GM18508 (cell line): ENCODE data around the gene FBN1.
A peak's percentile ranks its signal among the peaks of the same experiment; 100 is the strongest.

ENCODE experiments used
- ATAC-seq: cut with Tn5 transposase; IDR thresholded peaks from one replicate; pipeline ENCODE4 v1.9.1; 2021; ENCODE audit warnings: moderate number of reproducible peaks; ENCODE audit not compliant: insufficient read depth, unreplicated experiment

The FBN1 gene

DNA sequence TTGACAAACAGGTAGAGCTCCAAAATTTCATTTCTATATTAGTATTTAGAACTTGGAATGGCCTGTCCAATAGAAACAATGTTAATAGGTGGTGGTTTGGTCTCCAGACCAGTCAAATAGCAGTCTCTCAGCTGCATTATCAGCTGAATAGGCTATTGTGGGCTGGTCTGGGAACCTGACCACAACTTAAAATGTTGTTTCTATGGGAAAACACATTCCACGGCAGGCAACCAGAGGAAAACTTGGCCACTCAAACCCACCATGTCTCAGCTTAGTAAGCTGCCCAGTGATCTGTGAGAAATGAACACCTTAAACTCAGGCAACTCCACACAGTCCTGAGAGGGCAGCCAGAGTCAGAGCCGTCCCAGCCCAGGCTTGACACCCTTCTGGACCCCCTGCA is 20.4 kb downstream of the FBN1 start:
- ATAC-seq = no peak

DNA sequence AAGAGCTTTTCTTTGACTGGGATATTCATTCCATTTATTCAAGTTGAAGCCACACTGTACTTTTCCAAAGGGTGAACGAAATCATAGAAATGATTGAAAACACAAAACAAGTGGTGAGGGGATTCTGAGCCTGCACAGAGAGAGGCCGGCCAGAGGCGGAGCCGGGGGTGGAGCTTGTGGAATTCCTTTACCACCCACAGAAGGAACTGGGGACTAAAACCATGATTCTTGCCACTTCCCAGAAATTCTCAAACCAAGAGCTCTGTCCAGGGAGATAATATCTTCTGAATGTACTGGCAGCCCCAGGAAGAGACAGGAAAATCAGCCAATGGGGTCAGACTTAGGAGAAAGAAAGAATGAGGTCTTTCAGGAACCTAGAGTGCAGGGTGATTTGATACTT is 20.8 kb downstream of the FBN1 start:
- ATAC-seq = no peak

DNA sequence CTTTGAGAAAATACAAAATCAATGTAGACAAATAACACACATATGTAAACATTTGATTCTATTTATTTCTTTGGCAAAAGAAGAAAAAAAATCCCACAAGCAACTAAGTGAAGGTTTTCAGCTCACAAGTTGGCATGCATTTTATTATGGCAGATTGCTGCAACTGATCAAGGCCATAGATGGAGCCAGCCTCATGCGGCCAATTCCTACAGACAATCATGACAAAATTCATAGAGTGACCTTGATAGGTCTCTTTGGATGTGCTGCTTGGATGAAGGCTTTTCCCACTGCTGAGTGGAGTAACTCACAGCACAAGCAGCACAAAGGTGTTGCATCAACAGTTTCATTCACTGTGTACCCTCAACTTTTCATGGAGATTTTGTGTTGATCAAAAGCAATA is 22.1 kb downstream of the FBN1 start:
- no peak for ATAC-seq

DNA sequence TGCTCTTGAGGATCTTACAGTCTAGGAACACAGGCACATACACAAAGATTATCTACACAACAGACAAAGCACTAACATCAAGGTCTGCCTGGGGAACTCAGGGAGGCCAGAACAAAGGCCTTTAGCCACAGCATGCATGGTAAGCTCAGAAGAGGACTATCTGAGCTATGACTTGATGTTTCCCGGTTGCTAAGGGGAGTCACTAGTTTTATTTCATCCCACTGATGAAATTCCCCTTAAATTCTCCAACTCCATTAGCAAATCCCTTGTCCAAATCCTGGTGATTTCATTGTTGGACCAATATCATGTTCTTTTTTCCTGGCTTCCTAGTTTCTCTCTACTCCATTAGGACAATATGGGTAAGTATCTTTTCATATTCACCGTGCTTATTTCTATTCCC is 23.3 kb downstream of the FBN1 start:
- no peak for ATAC-seq

DNA sequence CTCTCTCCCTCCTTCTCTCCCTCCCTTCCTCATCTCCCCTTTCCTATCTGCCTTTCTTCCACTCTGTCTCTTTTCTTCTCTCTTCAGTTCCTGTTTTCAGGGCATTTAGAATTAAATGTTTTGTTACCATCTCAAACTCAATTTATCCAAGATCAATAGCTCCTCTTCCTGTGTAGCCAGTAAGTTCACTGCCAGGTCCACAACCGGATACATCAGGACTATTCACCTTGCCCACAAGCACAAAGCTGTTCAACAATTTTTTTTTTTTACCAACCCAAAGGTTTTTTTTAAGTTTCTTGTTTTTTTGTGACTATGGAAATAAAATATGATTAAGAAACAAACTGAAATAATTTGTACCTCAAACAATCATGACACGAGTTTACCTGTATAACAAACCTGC is 26.1 kb downstream of the FBN1 start:
- ATAC-seq = no peak

DNA sequence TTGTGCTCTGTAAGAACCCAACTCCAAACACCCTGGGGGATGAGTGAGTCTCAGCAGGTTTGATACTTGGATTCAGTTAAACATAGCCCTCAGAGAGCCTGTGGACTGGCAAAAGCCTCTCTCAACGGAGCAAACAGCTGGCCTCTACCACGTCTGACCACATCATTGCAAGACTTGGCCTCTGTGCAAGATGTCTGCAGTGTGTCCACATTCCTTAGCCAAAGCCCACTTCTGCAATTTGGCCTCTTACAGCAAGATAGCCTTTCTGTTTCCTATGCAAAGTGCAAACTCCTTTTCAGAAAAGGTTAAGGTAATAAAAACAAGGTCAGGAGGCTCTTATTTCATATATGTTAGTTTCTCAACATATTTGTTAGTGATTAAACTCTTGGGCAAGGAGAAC is 27.9 kb downstream of the FBN1 start:
- no peak for ATAC-seq

DNA sequence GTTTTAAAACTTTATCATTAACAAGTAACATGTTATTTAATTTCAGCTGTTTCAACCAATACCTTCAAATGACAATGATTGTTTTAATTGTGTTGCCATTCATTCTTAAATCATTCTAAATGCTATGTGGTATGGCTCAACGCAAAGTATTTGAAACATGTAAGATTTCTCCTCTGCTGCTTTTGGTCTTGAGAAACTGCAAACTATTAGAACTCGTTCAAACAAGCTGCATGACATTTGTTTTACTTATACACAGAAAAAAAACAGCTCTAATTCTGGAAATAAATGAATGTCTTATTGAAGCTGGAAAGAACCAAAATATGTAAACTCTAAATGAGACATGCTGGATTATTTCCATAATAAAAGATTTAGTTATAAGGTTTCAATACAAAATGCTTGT is 29.3 kb downstream of the FBN1 start:
- no peak for ATAC-seq

DNA sequence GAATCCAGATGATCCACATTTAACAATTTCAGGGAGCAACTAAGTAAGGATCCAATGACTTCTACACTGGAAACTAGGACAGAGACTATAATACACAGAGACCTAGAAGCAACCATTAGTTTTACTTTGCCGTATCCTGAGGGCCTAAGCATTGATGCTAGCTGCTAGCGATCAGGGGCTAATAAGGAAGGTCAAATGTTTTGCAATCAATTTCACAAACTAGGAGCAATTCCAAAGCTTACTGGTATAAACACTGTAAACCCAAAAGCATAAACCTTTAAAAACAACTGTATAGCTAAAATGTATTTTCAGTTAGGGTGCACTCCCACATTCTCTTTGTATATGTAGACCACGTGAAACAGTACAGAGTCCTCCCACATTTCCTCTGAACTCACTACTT is 31.5 kb downstream of the FBN1 start:
- ATAC-seq = no peak

DNA sequence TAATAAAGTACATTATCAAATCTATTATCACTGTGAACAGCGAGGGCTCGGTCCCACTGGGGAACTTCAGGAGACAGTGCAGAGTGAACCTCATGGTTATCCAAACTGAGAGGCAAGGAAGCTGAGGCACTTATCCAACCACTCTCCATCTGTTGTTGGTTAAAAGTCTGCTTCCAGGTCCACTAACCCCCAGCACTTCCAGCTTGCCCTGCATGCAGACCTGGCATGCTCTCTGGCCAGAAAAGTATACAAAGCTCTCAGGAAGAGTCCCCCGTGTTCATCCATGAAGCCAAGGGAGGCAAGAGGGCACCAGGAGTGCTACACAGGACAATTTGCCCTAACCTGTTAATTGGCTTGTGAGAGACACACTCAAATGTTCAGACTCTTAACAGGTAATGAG is 36.0 kb downstream of the FBN1 start:
- no peak for ATAC-seq

DNA sequence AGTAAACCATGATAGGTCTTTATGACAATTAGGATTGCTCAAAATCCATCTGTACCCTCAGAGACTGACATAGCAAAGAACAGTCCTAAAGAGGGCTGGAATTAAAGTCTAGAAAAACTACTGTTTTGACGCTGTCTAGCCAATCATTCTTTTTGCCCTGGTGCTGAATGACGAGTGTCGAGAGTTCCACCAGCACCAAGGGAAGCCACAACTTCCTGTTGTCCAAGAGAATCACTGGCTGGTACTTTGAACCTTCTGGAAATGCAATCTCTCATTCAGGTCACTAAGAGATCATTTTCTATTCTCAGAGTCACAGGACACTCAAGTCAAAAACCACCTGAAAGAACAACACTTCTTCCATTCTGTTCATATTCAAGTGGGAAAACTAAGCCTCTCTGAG is 37.7 kb downstream of the FBN1 start:
- ATAC-seq = no peak

DNA sequence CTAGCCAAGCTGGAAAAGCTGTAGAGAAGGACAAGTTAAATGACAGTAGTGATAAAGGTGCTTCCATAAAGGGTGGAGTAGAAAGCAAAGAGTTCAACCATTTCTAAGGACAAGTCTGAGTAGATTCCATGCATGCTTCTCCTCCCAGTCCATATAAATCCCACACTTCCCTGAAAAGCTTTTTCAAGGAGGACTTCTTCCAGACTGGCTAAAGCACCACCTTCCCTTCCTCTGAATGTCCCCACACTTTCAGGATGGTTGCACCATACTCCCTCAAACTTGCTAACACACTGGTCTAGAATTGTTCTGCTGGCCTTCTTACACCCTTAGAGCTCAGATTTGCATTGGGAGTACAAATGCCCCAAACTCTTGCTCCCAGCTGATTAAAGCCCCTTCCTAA is 40.9 kb downstream of the FBN1 start:
- ATAC-seq = no peak

DNA sequence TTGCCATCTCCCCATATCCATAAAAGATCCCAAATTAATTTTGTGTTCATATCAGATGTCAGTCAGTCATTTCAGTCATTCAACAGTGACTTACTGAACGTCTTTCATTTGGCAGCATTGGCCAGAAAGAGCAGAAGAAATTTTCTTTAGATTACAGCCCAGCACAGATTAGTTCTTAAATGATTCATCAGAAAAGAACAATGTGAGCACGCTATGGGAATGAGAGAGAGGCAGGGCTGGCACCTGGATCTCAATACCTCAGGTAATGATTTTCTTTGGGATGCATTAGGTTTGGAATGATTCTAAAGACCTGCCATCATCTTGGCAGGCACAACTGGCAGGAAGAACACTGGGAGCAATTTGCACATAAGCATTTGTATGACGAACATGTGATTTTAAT is 41.6 kb downstream of the FBN1 start:
- ATAC-seq = no peak

DNA sequence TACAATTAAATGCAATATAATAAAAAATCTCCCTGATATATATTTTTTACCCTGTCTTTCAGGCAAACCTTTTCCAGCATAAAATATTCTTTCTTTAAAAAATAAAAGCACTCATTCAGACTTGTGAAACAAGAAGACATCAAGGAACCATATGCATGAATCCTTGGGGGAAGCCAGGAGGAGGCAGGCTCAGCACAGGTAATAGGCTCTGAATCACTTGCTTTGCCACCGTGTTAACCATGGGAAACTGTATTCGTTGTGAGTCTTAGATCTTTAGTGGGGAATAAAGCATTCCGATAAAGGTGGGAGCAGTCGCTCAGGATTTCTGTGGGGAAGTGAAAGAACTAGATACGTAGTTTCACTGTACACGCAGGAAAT is 42.4 kb downstream of the FBN1 start:
- no peak for ATAC-seq

DNA sequence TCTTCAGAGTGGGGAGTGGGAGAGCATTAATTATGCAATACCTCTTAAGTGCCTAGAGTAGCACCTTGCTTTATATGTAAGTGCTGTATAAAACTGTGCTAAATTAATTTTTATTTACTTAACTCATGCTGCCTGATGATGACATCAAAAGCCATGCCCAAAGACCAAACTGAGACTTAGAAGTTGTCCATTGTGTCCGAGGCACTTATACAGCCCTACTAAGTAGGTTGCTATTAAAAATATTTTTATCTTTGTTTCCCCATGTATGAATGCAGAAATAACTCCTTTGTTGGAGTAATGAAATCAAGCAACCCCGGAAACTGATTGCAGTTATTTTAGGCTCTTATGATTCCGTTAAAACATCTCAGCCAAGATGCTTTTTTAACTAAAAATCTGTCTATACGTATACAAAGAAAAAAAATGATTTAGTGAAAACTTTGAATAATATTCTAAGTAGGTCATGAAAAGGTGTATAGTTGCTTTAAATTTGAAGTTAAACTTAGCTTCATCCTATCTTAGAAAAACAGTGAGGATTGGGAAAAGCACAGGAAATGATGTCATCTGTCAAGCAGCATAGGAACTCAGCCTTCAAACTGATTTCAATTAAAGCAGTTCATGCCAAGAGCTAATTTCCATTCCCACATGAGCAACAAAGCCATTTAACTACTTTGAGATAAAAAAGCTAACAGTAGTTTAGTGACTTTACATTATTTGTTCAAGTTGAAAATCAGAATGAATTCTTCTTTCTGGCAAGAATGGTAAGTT is 43.0 kb downstream of the FBN1 start:
- ATAC-seq = no peak

DNA sequence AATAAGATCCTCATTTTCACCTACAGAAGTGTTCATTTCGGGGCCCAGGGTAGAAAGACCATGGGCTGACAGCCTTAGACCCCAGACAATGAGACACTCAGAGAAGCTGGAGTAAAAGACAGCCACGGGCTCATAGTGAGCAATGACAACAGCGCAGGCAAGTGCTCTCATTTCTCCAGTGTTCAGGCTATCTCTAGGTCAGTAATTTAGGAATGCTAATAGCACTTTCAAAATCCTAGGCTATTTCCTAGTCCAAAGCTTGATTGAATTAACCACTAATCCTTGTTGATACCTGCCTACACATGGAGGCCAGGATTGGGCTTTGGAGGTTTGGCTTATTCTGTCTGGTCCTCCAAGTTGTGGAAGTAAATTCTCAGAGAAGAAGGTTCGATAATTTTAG is 44.4 kb downstream of the FBN1 start:
- ATAC-seq = no peak

DNA sequence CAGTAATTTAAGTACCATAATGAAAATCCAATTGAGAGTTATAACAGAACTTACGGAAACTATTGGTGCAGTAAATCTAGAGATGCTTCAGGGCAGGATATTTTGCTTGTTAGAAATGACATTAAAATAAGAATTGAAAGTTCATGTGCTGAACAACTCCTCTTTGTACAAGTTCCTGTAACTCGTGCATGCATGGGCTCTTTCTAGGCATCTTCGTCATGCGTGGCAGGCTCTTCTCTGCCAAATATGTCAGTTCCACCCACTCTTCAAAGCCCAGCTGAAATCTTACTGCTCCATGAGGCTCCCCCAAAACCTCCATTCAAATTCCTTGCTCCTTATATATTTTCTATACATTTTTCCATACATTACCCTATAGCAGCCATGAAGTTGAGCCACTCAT is 48.7 kb downstream of the FBN1 start:
- ATAC-seq = no peak

DNA sequence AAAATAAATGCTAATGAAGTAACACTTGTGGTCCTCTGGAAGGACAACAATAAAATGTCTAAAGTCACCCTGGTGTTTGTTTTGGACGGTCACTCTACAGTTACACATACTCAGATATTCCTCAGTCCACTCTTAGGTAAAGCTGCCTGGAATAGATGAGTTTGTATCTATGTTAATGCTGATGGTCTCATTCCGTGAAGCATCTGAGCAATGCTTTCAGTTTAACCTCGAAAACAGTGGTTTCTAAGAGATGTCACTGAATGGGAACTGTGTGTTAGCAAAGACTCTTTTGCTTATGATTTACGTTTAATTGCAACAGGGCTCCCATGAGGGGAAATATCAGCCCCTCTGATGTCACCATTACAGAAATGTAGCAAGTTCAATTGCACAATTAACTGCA is 49.1 kb downstream of the FBN1 start:
- ATAC-seq = peak; percentile 16

DNA sequence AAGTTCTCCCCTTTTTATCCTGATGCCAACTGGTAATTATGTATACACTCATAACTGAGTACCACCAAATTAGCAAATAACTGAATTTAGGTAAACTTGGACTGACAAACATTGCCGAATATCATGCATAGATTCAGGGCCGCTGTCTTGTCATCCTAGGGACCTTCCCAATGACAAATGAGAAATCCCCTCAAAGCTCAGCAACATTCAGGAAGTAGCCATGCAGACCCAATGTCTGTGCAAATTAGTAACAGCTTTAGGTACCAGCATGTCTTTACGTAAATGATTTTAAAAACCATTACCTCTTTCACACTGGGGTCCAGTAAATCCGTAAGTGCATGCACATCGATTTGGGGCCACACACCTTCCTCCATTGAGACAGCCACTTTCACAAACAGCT is 49.5 kb downstream of the FBN1 start:
- peak; percentile 48 for ATAC-seq

DNA sequence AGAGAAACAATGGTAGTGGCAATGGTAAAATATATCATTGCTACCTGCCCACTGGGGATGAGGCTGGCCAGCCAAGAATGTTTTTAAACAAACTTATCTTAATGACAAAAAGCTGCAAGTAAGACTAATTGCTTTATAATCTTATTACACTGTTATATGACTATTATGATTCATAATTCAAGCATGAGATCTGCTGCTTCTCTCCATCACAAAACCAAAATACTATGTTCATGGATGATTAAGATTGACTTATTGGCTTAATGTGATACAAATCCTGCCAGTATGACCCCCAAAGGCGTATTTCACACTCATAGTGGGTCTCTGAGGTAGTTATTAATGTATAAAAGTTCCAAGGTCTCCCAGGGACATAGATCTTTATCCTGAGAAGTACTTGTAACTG is 52.6 kb downstream of the FBN1 start:
- ATAC-seq = no peak

DNA sequence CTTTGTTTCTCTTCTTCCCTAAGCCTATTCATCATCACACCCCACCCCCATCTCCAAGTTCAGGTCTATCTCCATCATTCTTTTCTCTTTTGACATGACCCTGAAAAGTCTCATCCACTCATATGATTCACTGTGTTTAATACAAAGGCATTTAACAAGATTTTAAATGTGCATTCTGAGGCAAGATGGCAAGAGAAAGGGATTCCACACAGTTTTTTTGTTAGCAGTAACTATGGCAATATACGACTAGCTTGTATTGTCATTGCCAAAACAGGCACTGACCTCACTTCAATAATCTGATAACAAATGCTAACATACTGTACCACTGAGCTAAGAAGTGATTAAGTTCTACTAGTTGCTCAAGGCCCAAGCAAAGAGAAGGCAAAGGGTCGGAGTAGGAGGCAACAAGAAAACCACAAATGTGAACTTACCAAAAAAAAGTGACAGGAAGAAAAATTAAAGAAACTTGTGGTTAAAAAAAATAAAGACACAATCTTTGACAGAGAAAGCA is 53.2 kb downstream of the FBN1 start:
- ATAC-seq = no peak

DNA sequence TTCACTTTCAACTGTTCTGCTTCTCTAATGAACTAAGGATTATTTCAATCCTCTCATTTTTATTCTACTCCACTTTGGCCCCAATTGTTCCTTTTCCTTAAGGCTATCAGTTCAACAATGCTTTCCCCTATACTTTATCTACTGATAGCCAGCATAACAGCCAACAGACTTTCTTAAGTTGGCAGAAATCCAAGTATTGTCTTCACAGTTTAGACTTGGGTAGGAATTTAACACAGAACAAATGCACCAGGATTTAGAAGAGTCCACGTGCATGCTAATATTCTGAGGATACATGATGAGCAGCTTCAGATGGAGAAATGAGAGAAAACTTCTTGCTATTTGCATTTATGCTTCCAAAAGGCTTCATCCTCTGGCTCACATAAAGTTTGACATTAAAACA is 54.8 kb downstream of the FBN1 start:
- no peak for ATAC-seq

DNA sequence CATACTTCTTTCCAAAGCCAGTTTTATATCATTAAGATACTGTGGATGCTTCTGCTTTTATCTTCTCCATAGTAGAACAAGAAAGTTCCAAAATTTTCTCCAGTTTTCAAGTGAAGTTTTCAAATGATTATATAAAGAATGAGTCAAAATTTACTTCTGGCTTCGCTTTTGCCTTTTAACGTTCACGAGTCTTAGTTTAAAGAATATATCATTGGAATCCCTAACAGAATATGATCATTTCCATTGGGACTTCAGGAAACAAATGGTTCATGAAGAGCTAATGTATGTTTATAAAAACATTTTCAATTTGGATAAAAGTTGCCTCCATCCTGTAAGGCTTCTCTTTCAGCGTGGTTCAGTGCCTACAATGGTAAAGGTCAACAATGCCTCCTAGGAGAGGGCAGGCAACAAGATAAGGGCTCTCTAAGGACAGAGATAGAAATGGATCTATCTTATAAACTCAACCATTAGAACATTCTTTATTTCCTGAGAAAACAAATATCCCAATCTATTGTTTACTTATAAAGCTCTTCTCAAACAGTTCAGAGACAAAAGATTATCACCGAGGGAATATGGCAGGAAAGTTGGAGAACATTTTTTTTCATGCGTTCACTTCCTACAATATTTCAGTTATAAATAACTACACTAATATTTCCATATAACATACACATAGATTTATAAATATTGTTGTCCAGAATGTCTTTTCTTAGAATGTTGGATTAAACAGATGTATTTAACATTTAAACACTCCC is 60.5 kb downstream of the FBN1 start:
- no peak for ATAC-seq
